HG02763 (cell line): ENCODE measurements around the gene KRTAP13-1.

Experiments
- ATAC-seq: cut with Tn5 transposase; IDR thresholded peaks from one replicate; pipeline ENCODE4 v1.9.1; 2021; ENCODE audit warnings: mild to moderate bottlenecking, moderate library complexity; ENCODE audit not compliant: unreplicated experiment

The KRTAP13-1 gene

GRCh38 chr21:30395731-30396130, at the start of gene KRTAP13-1:
Gene KRTAP13-1, plus strand, starts transcription at chr21:30396031. Its CDS starts 56 bp downstream, at chr21:30396087.
- no peak for ATAC-seq

GRCh38 chr21:30348506-30348905, 47.3 kb upstream of the KRTAP13-1 start, which contains the start of gene KRTAP23-1:
Gene KRTAP23-1, minus strand, starts transcription at chr21:30348606. Its CDS starts 0 bp downstream, at chr21:30348606.
- ATAC-seq: no peak

GRCh38 chr21:30349572-30349971, 46.3 kb upstream of the KRTAP13-1 start:
- ATAC-seq: no peak

GRCh38 chr21:30351534-30351933, 44.3 kb upstream of the KRTAP13-1 start:
- no peak for ATAC-seq

- ATAC-seq: no peak
Observed at GRCh38 chr21:30354308-30355005, 41.4 kb upstream of the KRTAP13-1 start.

GRCh38 chr21:30355906-30356305, 39.9 kb upstream of the KRTAP13-1 start:
- ATAC-seq: no peak

- ATAC-seq: no peak
Observed at GRCh38 chr21:30372139-30372770, 23.6 kb upstream of the KRTAP13-1 start, which contains the start of gene KRTAP13-2. Gene KRTAP13-2, minus strand, starts transcription at chr21:30372271. Its CDS starts 58 bp downstream, at chr21:30372213.

GRCh38 chr21:30382201-30382600, 13.6 kb upstream of the KRTAP13-1 start:
- ATAC-seq: no peak

GRCh38 chr21:30391492-30392025, 4.3 kb upstream of the KRTAP13-1 start:
- no peak for ATAC-seq

- ATAC-seq: no peak
Observed at GRCh38 chr21:30408782-30409494, 13.1 kb downstream of the KRTAP13-1 start.

GRCh38 chr21:30415993-30416392, 20.2 kb downstream of the KRTAP13-1 start:
- ATAC-seq: no peak

- ATAC-seq: no peak
Observed at GRCh38 chr21:30425826-30426225, 30.0 kb downstream of the KRTAP13-1 start, which contains the start of gene KRTAP13-3. Gene KRTAP13-3, minus strand, starts transcription at chr21:30425926. Its CDS starts 14 bp downstream, at chr21:30425912.

GRCh38 chr21:30426731-30427130, 30.9 kb downstream of the KRTAP13-1 start:
- ATAC-seq: no peak

- no peak for ATAC-seq
Observed at GRCh38 chr21:30430170-30430655, 34.4 kb downstream of the KRTAP13-1 start, which contains the start of gene KRTAP13-4. Gene KRTAP13-4, plus strand, starts transcription at chr21:30430220. Its CDS starts 56 bp downstream, at chr21:30430276.

- no peak for ATAC-seq
Observed at GRCh38 chr21:30434033-30434631, 38.3 kb downstream of the KRTAP13-1 start.

GRCh38 chr21:30437010-30437565, 41.3 kb downstream of the KRTAP13-1 start:
- no peak for ATAC-seq

- no peak for ATAC-seq
Observed at GRCh38 chr21:30439975-30440374, 44.1 kb downstream of the KRTAP13-1 start, which contains the start of gene KRTAP15-1. Gene KRTAP15-1, plus strand, starts transcription at chr21:30440275. Its CDS starts 53 bp downstream, at chr21:30440328.

- no peak for ATAC-seq
Observed at GRCh38 chr21:30443226-30443625, 47.4 kb downstream of the KRTAP13-1 start.

- no peak for ATAC-seq
Observed at GRCh38 chr21:30444204-30444603, 48.4 kb downstream of the KRTAP13-1 start.
